H9 (cell line): ENCODE data around the gene UTP4. TPM values are rescaled to one million over a fixed set of nuclear protein-coding genes. Genes with fewer than 3 reads are reported as not detected.

ENCODE experiments used
- DNase-seq: peaks from one replicate; pipeline ENCODE4 v3.0.0-alpha.2; 2017
- H2AFZ ChIP-seq: one replicate; pipeline ENCODE4 v1.6.1; 2013; ENCODE audit warnings: mild to moderate bottlenecking, low read length, control low read depth, moderate library complexity
- H2AK5ac ChIP-seq: 2 replicates; pipeline ENCODE4 v1.6.1; 2013; ENCODE audit warnings: low read length, control low read depth, mixed read lengths; ENCODE audit not compliant: insufficient read length
- H2BK120ac ChIP-seq: one replicate; pipeline ENCODE4 v1.6.1; 2013; ENCODE audit warnings: low read depth, mild to moderate bottlenecking, low read length, control low read depth, inconsistent platforms; ENCODE audit not compliant: poor library complexity, severe bottlenecking
- H2BK12ac ChIP-seq: 2 replicates; pipeline ENCODE4 v1.6.1; 2013; ENCODE audit warnings: low read length, control low read depth, mixed read lengths, low read depth; ENCODE audit not compliant: insufficient read length
- H2BK15ac ChIP-seq: 2 replicates; pipeline ENCODE4 v1.6.1; 2013; ENCODE audit warnings: low read depth, low read length, control low read depth
- H2BK20ac ChIP-seq: one replicate; pipeline ENCODE4 v1.6.1; 2013; ENCODE audit warnings: low read depth, mild to moderate bottlenecking, low read length, control low read depth, inconsistent platforms; ENCODE audit not compliant: poor library complexity, severe bottlenecking
- H2BK5ac ChIP-seq: 2 replicates; pipeline ENCODE4 v1.6.1; 2013; ENCODE audit warnings: low read length, control low read depth, mixed read lengths; ENCODE audit not compliant: insufficient read length
- H3K14ac ChIP-seq: 2 replicates; pipeline ENCODE4 v1.6.1; 2013; ENCODE audit warnings: low read length, control low read depth; ENCODE audit not compliant: insufficient read depth
- H3K18ac ChIP-seq: 2 replicates; pipeline ENCODE4 v1.6.1; 2013; ENCODE audit warnings: low read depth, mild to moderate bottlenecking, mixed read lengths, low read length, control low read depth; ENCODE audit not compliant: insufficient read length
- H3K23ac ChIP-seq: 2 replicates; pipeline ENCODE4 v1.6.1; 2013; ENCODE audit warnings: low read length, control low read depth, mixed read lengths, low read depth; ENCODE audit not compliant: insufficient read length
- H3K23me2 ChIP-seq: 2 replicates; pipeline ENCODE4 v1.6.1; 2013; ENCODE audit warnings: low read depth, mild to moderate bottlenecking, mixed read lengths, low read length, control low read depth; ENCODE audit not compliant: insufficient read length, poor library complexity, severe bottlenecking
- H3K27ac ChIP-seq: 2 replicates; pipeline ENCODE4 v1.5.1; 2013; ENCODE audit warnings: low read length, control low read depth, mixed read lengths, low read depth; ENCODE audit not compliant: insufficient read length
- H3K27me3 ChIP-seq: 2 replicates; pipeline ENCODE4 v1.6.1; 2013; ENCODE audit warnings: low read length, control low read depth, inconsistent platforms; ENCODE audit not compliant: insufficient read depth
- H3K4ac ChIP-seq: 2 replicates; pipeline ENCODE4 v1.6.1; 2013; ENCODE audit warnings: low read depth, mild to moderate bottlenecking, control low read depth, inconsistent platforms, low read length, moderate library complexity
- H3K4me1 ChIP-seq: 2 replicates; pipeline ENCODE4 v1.6.1; 2013; ENCODE audit warnings: low read length, control low read depth, inconsistent platforms; ENCODE audit not compliant: insufficient read depth
- H3K4me2 ChIP-seq: 2 replicates; pipeline ENCODE4 v1.6.1; 2013; ENCODE audit warnings: low read length, control low read depth, mixed read lengths; ENCODE audit not compliant: insufficient read length, insufficient read depth
- H3K56ac ChIP-seq: 2 replicates; pipeline ENCODE4 v1.6.1; 2013; ENCODE audit warnings: low read depth, mild to moderate bottlenecking, mixed read lengths, low read length, control low read depth; ENCODE audit not compliant: insufficient read length
- H3K79me1 ChIP-seq: 2 replicates; pipeline ENCODE4 v1.6.1; 2013; ENCODE audit warnings: low read depth, mild to moderate bottlenecking, moderate library complexity, low read length, control low read depth, inconsistent platforms; ENCODE audit not compliant: insufficient read depth, poor library complexity, severe bottlenecking
- H3K79me2 ChIP-seq: 2 replicates; pipeline ENCODE4 v1.6.1; 2013; ENCODE audit warnings: low read length, control low read depth, inconsistent platforms; ENCODE audit not compliant: insufficient read depth
- H3K9ac ChIP-seq: 2 replicates; pipeline ENCODE4 v1.6.1; 2013; ENCODE audit warnings: low read length, control low read depth, mixed read lengths; ENCODE audit not compliant: insufficient read length; ENCODE audit errors: extremely low read depth
- H3K9me3 ChIP-seq: one replicate; pipeline ENCODE4 v1.6.1; 2013; ENCODE audit warnings: low read depth, low read length, inconsistent platforms; ENCODE audit not compliant: control insufficient read depth
- H3T11ph ChIP-seq: one replicate; pipeline ENCODE4 v1.6.1; 2013; ENCODE audit warnings: mild to moderate bottlenecking, low read length, control low read depth, inconsistent platforms
- H4K20me1 ChIP-seq: one replicate; pipeline ENCODE4 v1.6.1; 2013; ENCODE audit not compliant: control insufficient read depth, insufficient read length, insufficient read depth
- H4K5ac ChIP-seq: 2 replicates; pipeline ENCODE4 v1.6.1; 2013; ENCODE audit warnings: low read depth, mild to moderate bottlenecking, mixed read lengths, low read length, control low read depth; ENCODE audit not compliant: insufficient read length
- H4K8ac ChIP-seq: replicated peaks from 2 replicates; pipeline ENCODE4 v1.6.1; 2013; ENCODE audit warnings: low read length, control low read depth, mixed read lengths, low read depth; ENCODE audit not compliant: insufficient read length
- H4K91ac ChIP-seq: 2 replicates; pipeline ENCODE4 v1.6.1; 2013; ENCODE audit warnings: low read depth, mild to moderate bottlenecking, moderate library complexity, mixed read lengths, low read length, control low read depth; ENCODE audit not compliant: insufficient read length
- H3K27ac Mint-ChIP-seq, 3 experiments: 2 replicates in 2 of 3; 3 replicates in 1 of 3; pipeline ENCODE4 v1.8.0; 2020 to 2021; ENCODE audit warnings: mixed read lengths in 3 of 3, mild to moderate bottlenecking in 1 of 3, moderate library complexity in 1 of 3
- H3K27me3 Mint-ChIP-seq: 2 replicates; pipeline ENCODE4 v1.8.0; 2021; ENCODE audit warnings: low read depth, mild to moderate bottlenecking, moderate library complexity, mixed read lengths
- H3K36me3 Mint-ChIP-seq, 3 experiments: 2 replicates in 2 of 3; 3 replicates in 1 of 3; pipeline ENCODE4 v1.8.0; 2020 to 2021; ENCODE audit warnings: low read depth in 3 of 3, mixed read lengths in 3 of 3; ENCODE audit not compliant: insufficient read depth in 1 of 3
- H3K4me1 Mint-ChIP-seq, 2 experiments: 2 replicates each; pipeline ENCODE4 v1.8.0; 2020; ENCODE audit warnings: mixed read lengths in 2 of 2
- H3K4me3 Mint-ChIP-seq, 2 experiments: 2 replicates in 1 of 2; 3 replicates in 1 of 2; pipeline ENCODE4 v1.8.0; 2020 to 2021; ENCODE audit warnings: mild to moderate bottlenecking in 2 of 2, mixed read lengths in 2 of 2, moderate library complexity in 1 of 2
- H3K9me3 Mint-ChIP-seq, 2 experiments: 2 replicates in 1 of 2; 3 replicates in 1 of 2; pipeline ENCODE4 v1.8.0; 2020; ENCODE audit warnings: mild to moderate bottlenecking in 2 of 2, mixed read lengths in 2 of 2, moderate library complexity in 1 of 2
- WGBS: extraction: QIAGEN DNeasy Blood & Tissue Kit; methylation state at CpG from one replicate; pipeline ENCODE4 v1.1.7; 2013; ENCODE audit warnings: missing lambda C conversion rate, low lambda C conversion rate, mixed read lengths; ENCODE audit not compliant: insufficient read length; ENCODE audit errors: extremely low coverage; 5-methylcytosine and 5-hydroxymethylcytosine counted together
- total RNA-seq: library from RNA; stranded (reverse); gene quantifications from 2 replicates; pipeline ENCODE4 v1.2.1, GENCODE V29; 2021
- TF ChIP-seq, protein P1 (sequence below): fragments of 200-600 bp; sonication (generic); conservative IDR thresholded peaks from 3 replicates; pipeline ENCODE4 v1.8.0; 2021; ENCODE audit warnings: antibody characterized with exemption, mild to moderate bottlenecking

Gene UTP4
- total RNA-seq, 1 experiment from 2014 or later = 94.0 TPM

DNA sequence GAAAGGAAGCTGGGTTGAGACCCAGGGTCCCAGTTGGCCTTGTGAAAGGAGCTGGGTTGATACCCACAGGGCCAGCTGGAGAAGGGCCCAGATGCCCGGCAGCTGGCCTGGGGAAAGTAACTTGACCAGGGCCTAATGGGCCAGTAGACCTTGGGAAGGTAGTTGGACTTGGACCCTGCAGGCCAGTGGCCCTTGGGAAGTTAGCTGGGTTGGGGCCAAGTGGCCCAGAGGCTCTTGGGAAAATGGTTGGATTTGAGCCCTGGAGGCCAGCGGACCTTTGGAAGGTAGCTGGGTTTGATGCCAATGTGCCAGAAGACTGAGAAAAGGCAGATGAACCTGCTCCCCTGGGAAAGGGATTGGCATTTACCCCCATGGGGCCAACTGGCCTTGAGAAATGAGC lies 13.5 kb upstream of the UTP4 start:
- H3K4me2 ChIP-seq = no peak overlapping the region
- H3K14ac ChIP-seq = no peak overlapping the region
- H3K27ac Mint-ChIP-seq = no peak overlapping the region
- H3K56ac ChIP-seq = no peak overlapping the region
- peaks cover 66 to 77% (median 75%) of the 10 kb centered on the region in 3 experiments for H3K36me3 Mint-ChIP-seq
- no peaks in the 10 kb centered on the region for H4K20me1 ChIP-seq
- no peak overlapping the region for H3K4me3 Mint-ChIP-seq
- H3K27me3 ChIP-seq = no peaks in the 10 kb centered on the region
- no peak overlapping the region for H4K91ac ChIP-seq
- TF ChIP-seq, protein P1, sequence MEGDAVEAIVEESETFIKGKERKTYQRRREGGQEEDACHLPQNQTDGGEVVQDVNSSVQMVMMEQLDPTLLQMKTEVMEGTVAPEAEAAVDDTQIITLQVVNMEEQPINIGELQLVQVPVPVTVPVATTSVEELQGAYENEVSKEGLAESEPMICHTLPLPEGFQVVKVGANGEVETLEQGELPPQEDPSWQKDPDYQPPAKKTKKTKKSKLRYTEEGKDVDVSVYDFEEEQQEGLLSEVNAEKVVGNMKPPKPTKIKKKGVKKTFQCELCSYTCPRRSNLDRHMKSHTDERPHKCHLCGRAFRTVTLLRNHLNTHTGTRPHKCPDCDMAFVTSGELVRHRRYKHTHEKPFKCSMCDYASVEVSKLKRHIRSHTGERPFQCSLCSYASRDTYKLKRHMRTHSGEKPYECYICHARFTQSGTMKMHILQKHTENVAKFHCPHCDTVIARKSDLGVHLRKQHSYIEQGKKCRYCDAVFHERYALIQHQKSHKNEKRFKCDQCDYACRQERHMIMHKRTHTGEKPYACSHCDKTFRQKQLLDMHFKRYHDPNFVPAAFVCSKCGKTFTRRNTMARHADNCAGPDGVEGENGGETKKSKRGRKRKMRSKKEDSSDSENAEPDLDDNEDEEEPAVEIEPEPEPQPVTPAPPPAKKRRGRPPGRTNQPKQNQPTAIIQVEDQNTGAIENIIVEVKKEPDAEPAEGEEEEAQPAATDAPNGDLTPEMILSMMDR = no peak
- no peaks in the 10 kb centered on the region for H3K4me1 Mint-ChIP-seq
- H4K5ac ChIP-seq = no peak overlapping the region
- H3K9me3 Mint-ChIP-seq = no peaks in the 10 kb centered on the region; a peak in 2 of 5 replicates
- no peak overlapping the region for H2BK15ac ChIP-seq
- no peak overlapping the region for H3K4ac ChIP-seq
- H3K9me3 ChIP-seq = no peaks in the 10 kb centered on the region
- no CpG with 5 or more reads among the region's 2 CpGs for WGBS
- H2BK5ac ChIP-seq = no peak overlapping the region
- H2BK12ac ChIP-seq = no peak overlapping the region
- no peak overlapping the region for H2AFZ ChIP-seq
- no peaks in the 10 kb centered on the region for H3K4me1 ChIP-seq
- no peak overlapping the region for H3K23ac ChIP-seq
- no peak for DNase-seq
- no peak overlapping the region for H4K8ac ChIP-seq
- H2BK120ac ChIP-seq = no peak overlapping the region
- H3K79me1 ChIP-seq = no peaks in the 10 kb centered on the region
- no peak overlapping the region for H3T11ph ChIP-seq
- H3K27ac ChIP-seq = no peak overlapping the region
- H3K23me2 ChIP-seq = no peaks in the 10 kb centered on the region
- no peak overlapping the region for H3K9ac ChIP-seq
- H2AK5ac ChIP-seq = no peak overlapping the region
- no peaks in the 10 kb centered on the region for H3K27me3 Mint-ChIP-seq
- H3K18ac ChIP-seq = no peak overlapping the region
- H3K79me2 ChIP-seq = no peaks in the 10 kb centered on the region; the same call in 1 of the 2 replicates
- no peak overlapping the region for H2BK20ac ChIP-seq
